Right lobe of liver (tissue), 6 donors: ENCODE measurements around the gene SKIC8. TPM values are rescaled to one million over a fixed set of nuclear protein-coding genes. Genes with fewer than 3 reads are reported as not detected.

Source experiments
- ATAC-seq, 4 donors: fragments of 200-7000 bp; cut with Tn5 transposase; one replicate each; pipeline ENCODE4 v1.9.1; 2020; ENCODE audit warnings: mild to moderate bottlenecking in 4 of 4, moderate library complexity in 4 of 4
- DNase-seq, 3 donors: peaks; one replicate each; pipeline ENCODE4 v3.0.0-alpha.2; 2020
- H3K27ac ChIP-seq, 3 donors: fragments of 200-600 bp; one replicate each; pipeline ENCODE4 v1.8.0; 2022
- H3K27me3 ChIP-seq, 2 donors: fragments of 200-600 bp; one replicate each; pipeline ENCODE4 v1.8.0; 2022
- H3K36me3 ChIP-seq, 4 donors: fragments of 200-600 bp; sonication (generic) in 1 of 4; one replicate each; pipeline versions ENCODE4 v1.5.1 to v1.8.0; 2017 to 2022; ENCODE audit warnings: control low read depth in 1 of 4
- H3K4me1 ChIP-seq, 4 donors: fragments of 200-600 bp; sonication (generic) in 1 of 4; one replicate each; pipeline versions ENCODE4 v1.5.1 to v1.8.0; 2017 to 2022; ENCODE audit warnings: control low read depth in 1 of 4
- H3K4me3 ChIP-seq, 3 donors: fragments of 200-600 bp; one replicate each; pipeline ENCODE4 v1.8.0; 2022
- H3K9me3 ChIP-seq, 4 donors: fragments of 200-600 bp; sonication (generic) in 1 of 4; one replicate each; pipeline versions ENCODE4 v1.5.1 to v1.8.0; 2017 to 2022; ENCODE audit warnings: control low read depth in 1 of 4
- CTCF ChIP-seq, 4 donors: fragments of 200-600 bp in 3 of 4; fragments of 450-650 bp in 1 of 4; IDR thresholded peaks; one replicate each; pipeline versions ENCODE4 v1.5.1 to v1.8.0; 2016 to 2022; ENCODE audit warnings: antibody characterized with exemption in 4 of 4, mild to moderate bottlenecking in 2 of 4
- POLR2A ChIP-seq: fragments of 450-650 bp; IDR thresholded peaks from one replicate; pipeline ENCODE4 v1.6.1; 2017; ENCODE audit warnings: antibody characterized with exemption, mild to moderate bottlenecking
- WGBS: methylation state at CpG from one replicate; pipeline ENCODE4 v1.1.6; 2018; ENCODE audit warnings: low coverage, low lambda C conversion rate; ENCODE audit not compliant: insufficient coverage; ENCODE audit errors: missing lambda C conversion rate; 5-methylcytosine and 5-hydroxymethylcytosine counted together
- intact Hi-C, 2 donors: fragments of 100-400 bp; cut with DNase I; formaldehyde crosslinking; loops; one replicate each; pipeline versions ENCODE4 v1.11.2 to v1.14.1; 2022
- total RNA-seq, 6 experiments: library from RNA; depleted of rRNA in 2 of 6; stranded (reverse); fragments of >200 nt in 2 of 6; fragmentation: NEBNext Ultra II Directional in 3 of 6; extraction: Animal tissue kit (Norgen Biotek cat#: 25700) in 3 of 6; gene quantifications; one replicate each; pipeline versions ENCODE4 v1.1.0 to v1.2.4, GENCODE V29; 2016 to 2023
- donor health status: DM: no; HTN: yes; CAD: no.
- donor health status: DM: no; HTN: no; CAD: no.
- donor health status: DM: no; HTN: no; CAD: no.
- donor health status: DM: no; HTN: yes; CAD: no.
- donor health status: DM: no; HTN: yes; CAD: no.

Gene SKIC8
- total RNA-seq, 6 experiments from 2014 or later: 21.7 to 30.3 (median 23.0) TPM

DNA sequence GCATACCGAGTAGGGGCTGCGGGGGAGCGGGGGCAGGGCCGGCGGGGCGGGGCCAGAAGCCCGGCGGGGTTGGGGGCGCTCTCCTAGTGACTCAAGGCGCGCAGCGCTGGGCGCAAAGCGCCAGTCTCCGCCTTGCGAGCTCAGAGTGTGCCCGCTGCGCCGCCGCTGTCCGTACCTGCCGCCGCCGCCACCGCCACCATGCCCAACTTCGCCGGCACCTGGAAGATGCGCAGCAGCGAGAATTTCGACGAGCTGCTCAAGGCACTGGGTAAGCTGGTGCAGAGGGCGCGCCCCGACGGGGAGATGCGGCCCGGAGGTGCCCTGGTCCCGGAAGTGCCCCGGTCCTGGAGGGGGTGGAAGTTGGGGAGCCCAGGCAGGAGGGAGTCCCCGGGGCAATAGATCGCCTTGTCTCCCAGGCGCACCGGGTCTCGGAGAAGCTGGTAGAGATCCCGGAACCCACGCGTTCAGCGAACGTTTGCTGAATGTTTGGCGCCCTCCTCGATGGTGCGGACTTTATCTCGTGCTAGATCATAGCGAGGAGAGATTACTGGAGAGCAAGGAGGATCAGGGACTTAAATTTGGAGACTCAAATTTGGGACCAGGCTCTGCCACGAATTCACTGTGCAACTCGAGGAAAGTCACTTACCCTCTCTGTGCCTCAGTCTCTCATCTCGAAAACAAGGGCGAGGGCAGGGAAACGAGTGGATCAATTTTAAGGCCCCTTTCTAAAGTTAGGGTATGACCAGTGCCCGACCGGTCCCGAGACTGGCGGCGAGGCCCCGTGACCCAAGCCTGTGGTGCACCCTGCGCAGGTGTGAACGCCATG is 41.0 kb upstream of the SKIC8 start, which contains the start of gene CRABP1:
Gene CRABP1, plus strand, starts transcription at position 123 of the 826 bp plus-strand sequence. Its CDS starts 76 bp downstream, at position 199.
- no peaks in the 10 kb centered on the region for H3K9me3 ChIP-seq
- DNase-seq (no peak), ATAC-seq (no peak)
- H3K27me3 ChIP-seq: peaks cover 0 to 4% of the 10 kb centered on the region in 2 donors
- H3K4me1 ChIP-seq: peaks cover 0 to 4% (median 0%) of the 10 kb centered on the region in 4 donors
- TF ChIP-seq POLR2A: no peak
- no peak for TF ChIP-seq CTCF (IDR thresholded peaks at IDR 0.05)
- no peak within 1 kb of the TSS for H3K4me3 ChIP-seq
- H3K27ac ChIP-seq: no peak within 1 kb of the TSS
- under 1% methylated on average over 15 of the region's 67 CpGs for WGBS
- H3K36me3 ChIP-seq: no peaks in the 10 kb centered on the region
- intact Hi-C loops: no loop called here

DNA sequence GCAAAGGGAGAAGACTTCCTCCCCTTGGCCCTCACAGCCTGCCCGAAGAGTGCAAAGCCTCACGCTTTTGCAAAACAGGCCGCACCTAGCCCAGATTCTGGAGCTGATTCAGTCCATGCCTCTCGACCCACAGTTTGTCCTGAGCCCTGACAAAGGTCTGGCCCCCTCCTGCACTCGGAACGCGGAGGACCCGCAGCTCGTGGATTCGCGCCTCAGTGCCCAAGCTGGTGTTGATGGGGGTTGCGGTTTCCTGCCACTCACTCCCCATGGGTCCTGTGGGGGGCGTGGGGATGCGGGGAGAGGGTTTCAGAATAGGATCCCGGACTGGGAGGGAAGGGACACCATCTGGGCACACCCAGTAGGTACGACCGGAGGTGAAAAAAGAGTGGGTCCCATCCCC is 40.1 kb upstream of the SKIC8 start:
- Histone ChIP-seq H3K27me3 (peaks cover 0 to 4% of the 10 kb centered on the region in 2 donors), H3K9me3 (no peaks in the 10 kb centered on the region), H3K4me3 (no peak overlapping the region), H3K36me3 (no peaks in the 10 kb centered on the region), H3K27ac (no peak overlapping the region), H3K4me1 (peaks cover 0 to 4% (median 0%) of the 10 kb centered on the region in 4 donors)
- WGBS: 14% methylated on average over 9 of the region's 17 CpGs
- intact Hi-C loops: no loop called here
- no peak for ATAC-seq
- DNase-seq: no peak
- TF ChIP-seq POLR2A (no peak), CTCF (IDR thresholded peaks at IDR 0.05) (no peak)

DNA sequence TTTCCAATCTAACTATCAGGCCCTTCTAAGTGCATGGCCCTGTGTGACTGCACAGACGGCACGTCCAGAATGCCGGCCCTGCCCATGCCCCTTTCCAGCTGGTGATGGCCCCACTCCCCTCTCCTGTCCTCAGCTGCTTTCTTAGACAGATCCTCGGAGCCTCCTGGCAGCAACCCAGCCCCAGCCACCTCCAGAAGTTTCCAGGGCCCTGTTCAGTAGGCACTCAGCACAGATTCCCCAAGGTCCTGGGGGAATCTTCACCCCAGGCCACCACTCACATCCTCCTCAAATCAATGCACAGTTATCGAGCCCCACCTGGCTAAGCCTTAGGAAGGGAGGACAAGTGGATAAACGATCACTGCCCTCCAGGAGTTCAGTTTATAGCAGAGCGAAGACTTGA is 39.4 kb upstream of the SKIC8 start:
- TF ChIP-seq POLR2A: no peak
- no peak for TF ChIP-seq CTCF (IDR thresholded peaks at IDR 0.05)
- Histone ChIP-seq H3K27me3 (peaks cover 0 to 4% of the 10 kb centered on the region in 2 donors), H3K4me3 (no peak overlapping the region), H3K27ac (no peak overlapping the region), H3K4me1 (peaks cover 0 to 4% (median 0%) of the 10 kb centered on the region in 4 donors), H3K36me3 (no peaks in the 10 kb centered on the region), H3K9me3 (no peaks in the 10 kb centered on the region)
- intact Hi-C loops: no loop called here
- ATAC-seq (no peak), DNase-seq (no peak)
- WGBS: 57% methylated on average over 6 of the region's 7 CpGs

DNA sequence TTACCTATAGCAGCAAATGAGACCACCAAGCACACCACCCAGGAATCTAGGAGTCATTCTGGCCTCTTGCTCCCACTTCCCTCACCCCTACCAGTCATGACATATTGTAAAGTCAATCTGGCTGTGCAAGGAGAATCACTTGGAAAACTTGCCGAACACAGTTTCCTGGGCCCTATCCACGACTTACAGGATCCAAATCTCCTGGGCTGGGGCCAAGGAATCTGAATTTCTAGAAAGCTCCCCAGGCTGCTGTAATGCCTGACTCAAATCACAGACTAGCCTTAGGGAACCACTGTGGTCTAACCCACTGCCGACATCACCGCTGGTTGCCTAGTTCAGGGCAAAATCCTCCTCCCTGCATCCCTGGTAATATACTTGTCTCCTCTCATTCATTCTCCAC is 36.6 kb upstream of the SKIC8 start:
- TF ChIP-seq POLR2A (no peak), CTCF (IDR thresholded peaks at IDR 0.05) (no peak)
- no peaks in the 10 kb centered on the region for H3K36me3 ChIP-seq
- peaks cover 0 to under 1% (median 0%) of the 10 kb centered on the region in 4 donors for H3K4me1 ChIP-seq
- H3K9me3 ChIP-seq: no peaks in the 10 kb centered on the region
- H3K27ac ChIP-seq: no peak overlapping the region
- H3K4me3 ChIP-seq: no peak overlapping the region
- intact Hi-C loops: no loop called here
- ATAC-seq (no peak), DNase-seq (no peak)
- H3K27me3 ChIP-seq: peaks cover 0 to under 1% of the 10 kb centered on the region in 2 donors
- WGBS: no CpG with 5 or more reads among the region's 4 CpGs
